NCI-H1048 (cell line): ENCODE data around the gene DOCK1.

Source experiments
- DNase-seq: peaks from one replicate; lab custom pipeline; 2025; lab: John Stamatoyannopoulos, UW

Gene DOCK1

GRCh38 chr10:127399668-127400067 is 494.4 kb downstream of the DOCK1 start:
- no peak for DNase-seq

DNA sequence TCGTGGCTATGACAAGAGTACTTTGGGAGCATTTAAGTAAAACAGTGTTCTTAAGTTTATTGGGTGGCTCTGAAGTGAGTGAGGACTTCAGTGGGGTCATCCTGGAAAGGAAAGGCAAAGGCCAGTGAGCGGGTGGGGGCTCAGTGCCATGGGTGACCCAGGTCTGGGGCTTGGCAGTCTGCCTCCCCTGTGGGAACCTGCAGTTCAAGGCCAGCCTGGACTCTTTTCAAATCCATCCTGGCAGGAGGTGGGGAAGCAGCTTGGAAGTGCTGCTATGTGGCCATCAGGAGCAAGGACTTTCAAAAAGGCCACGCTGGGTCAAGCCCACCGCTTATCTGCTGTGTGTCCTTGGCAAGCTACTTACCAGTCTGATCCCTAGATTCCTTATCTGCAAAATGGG is 495.0 kb downstream of the DOCK1 start:
- no peak for DNase-seq

DNA sequence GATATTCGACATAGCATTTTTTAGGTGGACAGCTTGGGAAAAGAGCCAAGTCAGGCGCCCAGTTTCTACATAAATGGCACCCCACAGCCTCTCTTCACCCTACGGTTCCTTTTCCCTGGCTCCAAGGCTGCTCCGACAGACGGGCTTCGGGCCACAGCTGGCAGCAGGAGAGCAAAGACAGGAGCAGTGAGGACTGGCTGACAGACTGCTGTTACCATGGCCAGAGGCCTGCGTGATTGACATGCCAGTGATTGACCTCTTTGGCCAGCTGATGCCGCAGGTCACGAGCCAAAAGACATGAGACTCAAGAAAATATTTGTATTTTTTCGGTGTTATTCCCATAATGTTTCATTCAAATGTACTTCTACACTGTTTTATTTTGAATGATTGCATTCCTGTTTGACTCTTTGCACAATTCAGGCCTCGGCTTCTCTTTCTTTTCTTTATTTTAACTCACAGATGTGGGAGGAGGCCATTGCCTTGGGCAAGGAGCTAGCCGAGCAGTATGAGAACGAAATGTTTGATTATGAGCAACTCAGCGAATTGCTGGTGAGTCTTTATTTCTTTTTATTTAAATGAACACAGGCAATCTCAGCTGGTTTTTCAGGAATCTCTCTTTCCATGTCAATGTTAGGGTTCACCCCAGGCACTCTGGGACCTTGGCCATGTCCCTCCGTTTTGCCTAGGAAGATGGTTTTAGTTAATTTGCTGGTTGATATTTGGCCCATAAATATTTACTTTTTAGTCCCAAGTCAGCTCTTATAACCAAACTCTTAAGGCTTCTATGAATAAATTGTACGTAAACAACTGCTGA is 497.6 kb downstream of the DOCK1 start:
- DNase-seq = no peak

DNA sequence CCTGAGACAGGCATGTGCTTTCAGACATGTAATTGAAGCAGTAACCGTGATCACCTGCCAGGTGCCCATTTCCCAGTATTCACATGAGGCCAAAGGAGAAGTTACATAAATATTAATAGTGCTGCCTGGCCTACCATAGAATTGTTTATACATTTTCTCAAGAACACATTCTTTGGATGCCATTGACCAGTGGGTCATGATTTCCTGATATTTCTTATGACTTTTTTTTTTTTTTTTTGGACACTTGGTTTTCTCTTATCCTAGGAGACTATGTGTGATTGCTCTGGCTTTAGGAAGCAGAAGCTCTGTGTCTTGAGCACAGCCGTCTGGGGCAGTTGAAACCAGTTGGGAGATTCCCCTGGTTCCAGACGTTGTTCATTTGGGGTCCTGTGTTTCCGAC is 500.0 kb downstream of the DOCK1 start:
- DNase-seq = no peak

GRCh38 chr10:127406018-127406550 is 500.9 kb downstream of the DOCK1 start:
- no peak for DNase-seq

DNA sequence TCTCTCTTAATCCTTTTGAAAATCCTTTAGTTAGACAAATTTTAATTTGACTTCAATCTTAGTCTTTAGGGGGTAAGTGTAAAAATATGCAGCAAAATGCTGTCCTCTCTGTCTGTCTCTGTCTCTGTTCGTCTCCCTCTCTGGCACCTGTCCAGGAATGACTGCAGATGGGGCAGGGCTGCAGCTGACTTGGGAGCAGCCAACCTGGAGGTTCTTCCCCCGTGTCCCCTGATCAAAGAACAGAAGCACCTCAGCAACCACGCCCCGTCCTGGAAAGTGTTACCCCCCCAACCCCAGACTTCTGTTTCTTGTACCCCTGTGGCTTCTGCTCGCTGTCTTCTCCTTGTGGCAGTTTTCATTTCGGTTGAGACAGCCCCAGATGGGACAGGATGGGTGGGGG is 502.3 kb downstream of the DOCK1 start:
- no peak for DNase-seq

DNA sequence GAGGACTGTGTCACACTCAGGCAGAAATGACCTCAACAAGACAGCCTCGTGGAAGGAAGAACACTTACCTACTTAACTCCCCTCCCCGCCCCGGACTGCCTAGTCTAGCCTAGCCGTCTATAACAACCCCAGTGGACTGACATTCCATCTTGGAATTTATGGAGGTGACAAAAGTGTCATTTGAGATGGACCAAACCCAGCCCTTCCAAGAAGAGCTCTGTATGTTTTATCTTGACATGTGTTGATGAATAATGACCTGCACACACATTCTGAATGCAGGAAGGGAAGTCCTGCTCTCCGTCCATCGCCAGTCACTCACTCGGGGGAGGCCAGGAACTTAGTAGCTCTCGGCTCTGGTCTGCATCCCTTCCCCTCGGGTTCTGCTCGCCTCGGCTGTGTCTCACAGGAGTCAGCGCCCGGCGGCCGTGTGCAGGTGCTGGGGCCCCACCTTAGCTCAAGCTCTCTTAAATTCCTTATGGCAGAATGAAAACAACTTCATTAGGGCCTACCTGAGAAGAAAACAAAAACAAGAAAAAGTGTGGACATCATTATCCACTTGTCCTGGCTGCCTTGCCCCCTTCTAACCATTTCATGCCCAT is 503.0 kb downstream of the DOCK1 start:
- DNase-seq = no peak

GRCh38 chr10:127408733-127409132 is 503.5 kb downstream of the DOCK1 start:
- DNase-seq = no peak

DNA sequence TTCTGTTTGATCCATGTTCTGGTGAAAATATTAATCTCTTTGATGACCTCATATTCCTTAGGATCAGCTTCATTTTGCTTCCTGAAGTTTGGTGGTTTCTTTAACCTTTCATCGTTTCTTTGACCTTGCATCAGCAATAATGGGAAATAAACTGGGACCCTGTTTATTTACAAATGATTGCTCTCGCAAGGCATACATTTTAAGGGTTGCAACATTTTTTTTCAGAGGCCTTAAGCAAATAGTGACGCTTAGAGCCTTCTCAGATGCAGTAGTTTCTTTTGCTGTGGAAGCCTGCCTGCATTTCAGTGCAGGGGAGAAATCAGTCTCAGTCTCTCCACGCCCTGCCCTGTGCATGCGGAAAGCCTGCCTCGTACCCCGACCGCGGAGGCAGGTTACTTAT is 504.8 kb downstream of the DOCK1 start:
- DNase-seq = no peak

DNA sequence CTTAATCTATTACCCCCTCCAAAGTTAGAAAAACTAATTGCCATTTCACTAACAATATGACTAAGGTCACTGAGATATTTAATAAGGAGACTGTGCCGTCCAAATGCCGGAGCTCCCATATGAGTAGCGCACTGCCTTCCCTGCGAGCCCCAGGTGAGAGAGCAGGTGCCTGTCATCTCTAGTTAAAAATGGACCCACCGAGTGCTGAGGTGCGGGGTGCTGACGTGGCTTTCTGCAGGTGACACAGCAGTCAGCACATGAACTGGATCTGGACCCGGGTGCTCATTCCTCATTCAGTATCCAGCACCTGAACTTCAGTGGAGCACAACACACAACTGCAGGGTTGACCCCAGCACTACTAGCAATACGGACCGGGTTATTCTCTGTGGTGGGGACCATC is 505.8 kb downstream of the DOCK1 start:
- DNase-seq = no peak

GRCh38 chr10:127413326-127413725 is 508.1 kb downstream of the DOCK1 start:
- no peak for DNase-seq

DNA sequence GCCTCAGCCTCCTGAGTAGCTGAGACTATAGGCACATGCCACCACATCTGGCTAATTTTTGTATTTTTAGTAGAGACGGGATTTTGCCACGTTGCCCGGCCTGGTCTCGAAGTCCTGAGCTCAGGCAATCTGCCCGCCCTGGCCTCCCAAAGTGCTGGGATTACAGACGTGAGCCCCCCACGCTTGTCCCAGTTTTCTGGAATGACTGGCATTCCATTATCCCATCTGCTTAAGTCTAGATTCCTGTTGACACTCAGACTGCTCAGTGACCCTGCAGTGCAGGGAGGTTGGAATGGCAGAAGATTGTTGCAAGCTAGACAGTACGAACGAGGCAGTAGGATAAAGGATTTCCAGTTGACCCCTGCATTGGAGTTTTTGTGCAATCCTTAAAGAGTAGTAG is 508.8 kb downstream of the DOCK1 start:
- no peak for DNase-seq

DNA sequence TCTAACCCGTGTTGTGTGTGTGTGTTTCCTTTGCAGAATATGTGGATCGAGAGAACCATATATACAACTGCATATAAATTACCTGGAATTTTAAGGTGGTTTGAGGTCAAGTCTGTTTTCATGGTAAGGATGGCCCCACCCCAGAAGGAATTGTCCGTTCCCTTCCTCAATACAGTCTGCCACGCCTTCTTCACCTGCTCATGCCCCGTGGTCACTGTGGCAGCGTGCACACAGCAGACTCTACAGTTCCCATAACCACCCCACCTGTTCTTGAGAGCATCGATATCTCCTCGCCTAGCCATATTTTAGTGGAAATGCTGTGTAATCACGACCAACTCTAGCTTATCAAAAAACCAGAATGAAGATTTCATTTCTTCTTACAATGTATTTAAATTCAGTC is 509.9 kb downstream of the DOCK1 start:
- DNase-seq = no peak

GRCh38 chr10:127415901-127416581 is 510.8 kb downstream of the DOCK1 start:
- no peak for DNase-seq

- DNase-seq = no peak
These were observed 511.8 kb downstream of the DOCK1 start for GRCh38 chr10:127417031-127417430.

- no peak for DNase-seq
These were observed 512.6 kb downstream of the DOCK1 start for GRCh38 chr10:127417686-127418401.

DNA sequence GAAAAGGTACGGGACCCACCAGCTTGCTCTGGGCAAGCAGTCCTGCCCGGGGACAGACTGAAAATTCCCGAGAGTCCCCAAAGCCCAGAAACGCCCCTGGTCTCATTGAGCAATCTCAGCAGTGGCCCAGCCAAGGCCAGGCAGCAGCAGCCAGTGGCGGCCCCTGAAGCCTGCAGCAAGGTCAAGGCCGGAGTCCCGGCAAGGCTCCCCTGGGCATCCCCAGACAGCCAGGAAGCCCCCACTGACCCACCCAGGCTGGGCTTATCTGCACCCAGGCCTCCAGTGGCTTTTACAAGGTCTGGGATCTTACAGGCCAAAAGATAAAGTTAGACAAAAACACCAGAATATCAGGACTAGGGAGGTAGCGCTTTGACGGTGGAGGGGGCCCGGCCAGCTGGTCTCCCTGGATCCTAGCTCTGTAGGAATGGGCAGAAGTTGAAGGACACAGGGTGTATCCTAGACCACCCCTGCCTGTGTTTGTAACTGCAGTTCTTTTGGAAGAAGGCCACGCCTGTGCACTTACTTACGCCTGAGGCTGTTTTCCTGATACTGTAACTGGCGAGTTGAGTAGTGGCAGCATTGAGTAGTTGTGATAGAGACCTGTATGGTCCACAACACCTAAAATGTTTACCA is 513.4 kb downstream of the DOCK1 start:
- no peak for DNase-seq

DNA sequence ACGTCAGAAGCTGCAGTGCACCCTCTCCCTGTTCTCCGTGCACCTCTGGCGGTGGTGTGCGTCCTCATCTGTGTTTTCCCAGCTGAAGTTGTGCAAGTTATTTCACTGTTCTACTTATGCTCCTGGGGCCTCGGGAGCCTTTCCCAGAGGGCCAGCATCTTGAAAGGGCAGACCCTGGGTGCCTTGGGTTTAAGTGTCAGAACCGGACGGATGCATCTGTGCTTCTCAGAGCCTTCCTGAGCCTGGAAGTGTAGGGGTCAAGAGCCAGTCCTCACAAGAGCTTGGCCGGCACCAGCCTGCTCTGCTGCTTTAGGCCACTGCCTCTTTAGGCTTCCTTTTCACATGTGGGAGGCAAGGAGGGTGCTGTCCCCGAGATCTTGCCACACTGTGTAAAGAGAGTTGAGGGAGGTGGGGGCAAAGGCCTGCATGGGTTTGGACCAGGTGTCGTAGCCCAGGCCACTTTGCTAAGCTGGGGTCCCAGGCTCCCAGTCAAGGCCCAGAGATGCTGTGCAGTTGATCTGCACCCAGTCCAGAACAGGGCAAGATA is 515.0 kb downstream of the DOCK1 start:
- no peak for DNase-seq

GRCh38 chr10:127423218-127423915 is 518.1 kb downstream of the DOCK1 start:
- DNase-seq = no peak

- no peak for DNase-seq
These were observed 519.5 kb downstream of the DOCK1 start for GRCh38 chr10:127424594-127425264.
